B cell (primary cell): ENCODE results near the gene ELMO3. TPM values are rescaled to one million over a fixed set of nuclear protein-coding genes. Genes with fewer than 3 reads are reported as not detected.

Source experiments
- ATAC-seq: fragments of 200-7000 bp; cut with Tn5 transposase; one replicate; pipeline ENCODE4 v1.10.0; 2021; ENCODE audit warnings: low read depth, mild to moderate bottlenecking, moderate number of reproducible peaks, moderate library complexity
- CTCF ChIA-PET: fragments of 350-600 bp; sonication (Branson Sonifier 250); formaldehyde crosslinking; loops from one replicate; lab custom pipeline; 2021; ENCODE audit warnings: antibody characterized with exemption, inconsistent platforms; lab: Charles Lee
- POLR2A ChIA-PET: fragments of 350-600 bp; sonication (Branson Sonifier 250); formaldehyde crosslinking; loops from one replicate; lab custom pipeline; 2021; ENCODE audit warnings: antibody characterized with exemption; lab: Charles Lee
- DNase-seq: peaks from one replicate; pipeline ENCODE4 v3.0.0; 2013
- H2AFZ ChIP-seq: 2 replicates; pipeline ENCODE4 v1.6.1; 2012; ENCODE audit warnings: mild to moderate bottlenecking, low read depth, low read length; ENCODE audit not compliant: insufficient read depth, poor library complexity, severe bottlenecking
- H3K27ac ChIP-seq, 2 donors: 1 replicate in 1 of 2; 2 replicates in 1 of 2; pipeline ENCODE4 v1.5.1; 2012 to 2013; ENCODE audit warnings: low read length in 2 of 2, mild to moderate bottlenecking in 2 of 2, moderate library complexity in 1 of 2
- H3K27me3 ChIP-seq, 4 experiments: fragments of 200-600 bp in 1 of 4; sonication (generic) in 1 of 4; replicated peaks in 1 of 4; 1 replicate in 2 of 4; 2 replicates in 2 of 4; pipeline versions ENCODE4 v1.6.1 to v1.7.0; 2013 to 2016; ENCODE audit warnings: low read length in 3 of 4, mild to moderate bottlenecking in 2 of 4, mixed read lengths in 1 of 4, moderate library complexity in 1 of 4; ENCODE audit not compliant: insufficient read depth in 4 of 4, control insufficient read depth in 3 of 4; ENCODE audit errors: control extremely low read depth in 1 of 4
- H3K36me3 ChIP-seq, 2 experiments: replicated peaks in 1 of 2; 1 replicate in 1 of 2; 2 replicates in 1 of 2; pipeline versions ENCODE4 v1.6.1 to v1.7.1; 2013; ENCODE audit warnings: low read length in 1 of 2; ENCODE audit not compliant: insufficient read depth in 2 of 2, control insufficient read depth in 1 of 2; ENCODE audit errors: control extremely low read depth in 1 of 2, extremely low read depth in 1 of 2
- H3K4me1 ChIP-seq, 2 donors: fragments of 200-600 bp in 1 of 2; sonication (generic) in 1 of 2; 1 replicate in 1 of 2; 2 replicates in 1 of 2; pipeline versions ENCODE4 v1.5.1 to v1.6.1; 2013 to 2017; ENCODE audit warnings: low read length in 2 of 2; ENCODE audit not compliant: control insufficient read depth in 2 of 2, insufficient read depth in 2 of 2
- H3K4me2 ChIP-seq: replicated peaks from 2 replicates; pipeline ENCODE3; 2012; ENCODE audit warnings: mild to moderate bottlenecking, low read depth, low read length; ENCODE audit not compliant: poor library complexity, severe bottlenecking
- H3K4me3 ChIP-seq, 5 experiments: fragments of 200-600 bp in 1 of 5; sonication (generic) in 1 of 5; 1 replicate in 3 of 5; 2 replicates in 2 of 5; pipeline versions ENCODE4 v1.5.1 to v1.7.0; 2011 to 2016; ENCODE audit warnings: low read length in 4 of 5, mild to moderate bottlenecking in 4 of 5, low read depth in 2 of 5, control low read depth in 1 of 5, moderate library complexity in 1 of 5; ENCODE audit not compliant: insufficient read depth in 1 of 5; ENCODE audit errors: control extremely low read depth in 1 of 5, extremely low read depth in 1 of 5
- H3K79me2 ChIP-seq: fragments of 200-600 bp; sonication (generic); one replicate; pipeline ENCODE4 v1.6.0; 2016; ENCODE audit warnings: low read length; ENCODE audit not compliant: control insufficient read depth, insufficient read depth
- H3K9ac ChIP-seq: fragments of 200-600 bp; sonication (generic); 2 replicates; pipeline ENCODE4 v1.6.1; 2017; ENCODE audit warnings: mild to moderate bottlenecking, low read length, moderate library complexity
- H3K9me3 ChIP-seq, 3 donors: one replicate each; pipeline versions ENCODE4 v1.6.1 to v1.7.1; 2013; ENCODE audit warnings: low read length in 2 of 3; ENCODE audit not compliant: control insufficient read depth in 2 of 3, insufficient read depth in 1 of 3; ENCODE audit errors: control extremely low read depth in 1 of 3
- H4K20me1 ChIP-seq: 2 replicates; pipeline ENCODE4 v1.6.0; 2012; ENCODE audit warnings: mild to moderate bottlenecking, low read length; ENCODE audit not compliant: insufficient read depth, control insufficient read depth, poor library complexity, severe bottlenecking
- H3K27ac Mint-ChIP-seq: one replicate; pipeline ENCODE4 v1.8.0; 2021; ENCODE audit warnings: mixed read lengths
- H3K27me3 Mint-ChIP-seq: one replicate; pipeline ENCODE4 v1.8.0; 2021; ENCODE audit warnings: mixed read lengths
- H3K4me1 Mint-ChIP-seq: one replicate; pipeline ENCODE4 v1.8.0; 2021; ENCODE audit warnings: mixed read lengths
- H3K4me3 Mint-ChIP-seq: one replicate; pipeline ENCODE4 v1.8.0; 2021; ENCODE audit warnings: mixed read lengths
- H3K9me3 Mint-ChIP-seq: one replicate; pipeline ENCODE4 v1.8.0; 2022; ENCODE audit warnings: mixed read lengths; ENCODE audit not compliant: insufficient read depth
- EZH2 ChIP-seq: IDR thresholded peaks from 2 replicates; pipeline ENCODE4 v1.6.1; 2012; ENCODE audit warnings: borderline replicate concordance, low read depth, mild to moderate bottlenecking, moderate library complexity, low read length; ENCODE audit not compliant: insufficient read depth, poor library complexity, severe bottlenecking
- WGBS: methylation state at CpG from one replicate; pipeline ENCODE4 v1.1.5; 2013; ENCODE audit warnings: missing lambda C conversion rate; ENCODE audit not compliant: insufficient coverage; 5-methylcytosine and 5-hydroxymethylcytosine counted together
- intact Hi-C: fragments of 100-400 bp; cut with micrococcal nuclease; formaldehyde crosslinking; loops from one replicate; pipeline ENCODE4 v1.10.0; 2022
- polyA plus RNA-seq: library from polyadenylated mRNA; depleted of rRNA; stranded (reverse); fragments of >200 nt; gene quantifications from 2 replicates; pipeline ENCODE4 v1.2.3, GENCODE V29; 2012
- total RNA-seq, 2 donors: library from RNA; stranded (reverse); fragments of 120-200 nt in 1 of 2; gene quantifications; 1 replicate in 1 of 2; 2 replicates in 1 of 2; pipeline versions ENCODE4 v1.2.3 to v1.2.4, GENCODE V29; 2013 to 2022
- TF ChIP-seq, protein P1 (sequence below): fragments of 200-600 bp; IDR thresholded peaks from one replicate; pipeline ENCODE4 v1.8.0; 2022; ENCODE audit warnings: antibody characterized with exemption, mild to moderate bottlenecking

ELMO3 gene
- total and polyA plus RNA-seq, 2 donors (not counting 1 experiment from before 2014, with no cell fraction given) = 9.1 to 9.6 TPM

DNA sequence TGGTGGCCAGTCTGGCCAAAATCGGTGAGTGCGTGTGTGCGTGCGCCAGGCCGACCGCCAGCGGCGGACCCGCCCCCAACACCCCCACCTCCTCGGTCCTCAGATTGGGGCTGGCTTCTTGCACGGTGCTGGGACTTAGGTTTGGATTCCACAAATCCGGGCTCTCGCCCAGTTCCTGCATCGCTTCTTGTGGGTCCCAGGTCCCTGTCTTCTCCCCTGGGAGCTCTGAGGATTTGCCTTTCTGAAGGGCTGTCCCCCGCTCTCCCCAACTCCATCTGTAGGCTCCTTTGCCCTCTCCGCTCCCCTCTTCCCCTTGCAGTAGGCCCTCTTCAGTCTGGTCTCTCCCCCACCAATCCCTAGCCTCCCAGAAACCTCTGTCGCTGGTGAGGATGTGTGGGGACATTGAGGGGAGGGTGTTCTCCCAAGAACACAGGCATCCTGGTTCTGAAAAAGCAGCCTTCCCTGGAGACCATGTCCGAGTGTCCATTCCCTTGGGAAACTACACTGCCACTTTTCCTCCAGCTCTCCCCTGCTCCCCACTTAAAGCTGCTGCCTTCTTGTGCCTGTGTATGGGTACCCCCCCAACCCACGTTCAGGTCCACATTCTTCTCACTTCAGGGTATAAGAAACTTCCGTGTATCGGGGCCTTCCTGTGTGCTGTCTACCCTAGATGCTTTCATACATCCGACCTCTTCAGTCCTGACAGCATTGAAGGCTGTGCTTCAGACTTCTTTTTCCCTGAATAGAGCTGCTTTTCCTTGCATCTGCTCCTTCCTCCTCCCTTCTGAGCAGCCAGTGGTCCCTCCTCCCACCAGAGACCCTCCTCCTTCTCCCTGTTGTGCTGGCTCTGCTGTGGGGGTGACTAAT is 50.5 kb downstream of the ELMO3 start:
- Mint-ChIP-seq H3K9me3 (no peaks in the 10 kb centered on the region), H3K27ac (peak overlapping the region; percentile 1), H3K4me3 (peak overlapping the region; percentile 77), H3K27me3 (peaks cover 9% of the 10 kb centered on the region), H3K4me1 (peaks cover 43% of the 10 kb centered on the region)
- Histone ChIP-seq H3K9ac (peak overlapping the region; percentile 81), H3K36me3 (no peaks in the 10 kb centered on the region), H2AFZ (peak overlapping the region; percentile 86), H3K4me1 (peaks cover 37 to 44% of the 10 kb centered on the region in 2 donors), H4K20me1 (peaks cover 8% of the 10 kb centered on the region), H3K9me3 (no peaks in the 10 kb centered on the region), H3K27me3 (peaks cover 0 to 19% (median 13%) of the 10 kb centered on the region in 4 experiments), H3K4me2 (peak overlapping the region; percentile 100), H3K79me2 (no peaks in the 10 kb centered on the region), H3K4me3 (peak overlapping the region in 4 of 5 experiments; percentile 71 to 97 (median 80)), H3K27ac (no peak overlapping the region)
- ChIA-PET POLR2A (interaction anchor here (3.7 kb wide), 1 partner anchor 22 kb away, joined by 27 read pairs; the partner anchor contains the start of gene TMEM208), CTCF (interaction anchor here (2.1 to 4.2 kb wide), 3 partner anchors 12 to 64 kb away, joined by 10 to 19 read pairs (median 16); partner anchors contain the start of gene TMEM208)
- no peak for ATAC-seq
- TF ChIP-seq, protein P1, sequence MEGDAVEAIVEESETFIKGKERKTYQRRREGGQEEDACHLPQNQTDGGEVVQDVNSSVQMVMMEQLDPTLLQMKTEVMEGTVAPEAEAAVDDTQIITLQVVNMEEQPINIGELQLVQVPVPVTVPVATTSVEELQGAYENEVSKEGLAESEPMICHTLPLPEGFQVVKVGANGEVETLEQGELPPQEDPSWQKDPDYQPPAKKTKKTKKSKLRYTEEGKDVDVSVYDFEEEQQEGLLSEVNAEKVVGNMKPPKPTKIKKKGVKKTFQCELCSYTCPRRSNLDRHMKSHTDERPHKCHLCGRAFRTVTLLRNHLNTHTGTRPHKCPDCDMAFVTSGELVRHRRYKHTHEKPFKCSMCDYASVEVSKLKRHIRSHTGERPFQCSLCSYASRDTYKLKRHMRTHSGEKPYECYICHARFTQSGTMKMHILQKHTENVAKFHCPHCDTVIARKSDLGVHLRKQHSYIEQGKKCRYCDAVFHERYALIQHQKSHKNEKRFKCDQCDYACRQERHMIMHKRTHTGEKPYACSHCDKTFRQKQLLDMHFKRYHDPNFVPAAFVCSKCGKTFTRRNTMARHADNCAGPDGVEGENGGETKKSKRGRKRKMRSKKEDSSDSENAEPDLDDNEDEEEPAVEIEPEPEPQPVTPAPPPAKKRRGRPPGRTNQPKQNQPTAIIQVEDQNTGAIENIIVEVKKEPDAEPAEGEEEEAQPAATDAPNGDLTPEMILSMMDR = no peak
- DNase-seq = no peak
- intact Hi-C loops = loop anchor here (10.0 kb wide), 1 partner anchor 415 kb away; the partner anchor contains the start of genes ACD, C16orf86, ENKD1 and PARD6A
- WGBS = 31% methylated on average over 19 of the region's 22 CpGs

DNA sequence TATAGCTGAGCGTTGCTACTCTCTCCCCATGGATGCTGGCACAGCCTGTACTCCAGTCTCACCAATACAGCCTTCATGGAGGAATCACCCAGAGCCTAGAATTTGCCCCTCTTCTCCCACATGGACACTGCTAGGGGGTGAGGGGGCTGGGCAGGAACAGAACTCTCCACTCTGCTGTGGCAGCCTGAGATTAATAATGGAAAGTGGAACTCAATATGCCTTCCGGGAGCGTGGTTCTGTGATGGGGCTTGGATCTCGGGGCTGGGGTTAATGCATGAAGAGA is 51.1 kb downstream of the ELMO3 start:
- Histone ChIP-seq H3K4me3 (no peak overlapping the region), H3K9ac (no peak overlapping the region), H3K9me3 (no peaks in the 10 kb centered on the region), H3K27ac (no peak overlapping the region), H3K4me2 (peak overlapping the region; percentile 100), H3K36me3 (no peaks in the 10 kb centered on the region), H3K27me3 (peaks cover 0 to 19% (median 13%) of the 10 kb centered on the region in 4 experiments), H2AFZ (no peak overlapping the region), H4K20me1 (peaks cover 5% of the 10 kb centered on the region), H3K4me1 (peaks cover 31 to 39% of the 10 kb centered on the region in 2 donors), H3K79me2 (no peaks in the 10 kb centered on the region)
- peaks cover 38% of the 10 kb centered on the region for H3K4me1 Mint-ChIP-seq
- peak overlapping the region; percentile 77 for H3K4me3 Mint-ChIP-seq
- ChIA-PET POLR2A (no interaction called here), CTCF (interaction anchor here (4.2 kb wide), 1 partner anchor 12 kb away, joined by 19 read pairs; no protein-coding TSS in a partner anchor)
- H3K27me3 Mint-ChIP-seq = peaks cover 9% of the 10 kb centered on the region
- no peak overlapping the region for H3K27ac Mint-ChIP-seq
- no peaks in the 10 kb centered on the region for H3K9me3 Mint-ChIP-seq
- no peak for TF ChIP-seq EZH2
- TF ChIP-seq, protein P1 = no peak
- DNase-seq = no peak
- WGBS = 90% methylated on average over 3 of the region's 4 CpGs
- intact Hi-C loops = no loop called here
- no peak for ATAC-seq
